Breast epithelium (tissue), 4 donors: ENCODE results near the gene NEDD4. TPM values are rescaled to one million over a fixed set of nuclear protein-coding genes. Genes with fewer than 3 reads are reported as not detected.

Experiments
- DNase-seq, 2 donors: peaks; one replicate each; pipeline ENCODE4 v3.0.0-alpha.2; 2019; ENCODE audit warnings: low spot score in 2 of 2
- H3K27ac ChIP-seq, 2 donors: fragments of 200-600 bp; sonication (generic) in 1 of 2; one replicate each; pipeline ENCODE4 v1.5.1; 2016 to 2019; ENCODE audit warnings: mild to moderate bottlenecking in 1 of 2
- H3K27me3 ChIP-seq, 2 donors: fragments of 200-600 bp; sonication (generic) in 1 of 2; one replicate each; pipeline versions ENCODE4 v1.5.1 to v1.6.0; 2017 to 2019; ENCODE audit warnings: control low read depth in 1 of 2, mild to moderate bottlenecking in 1 of 2
- H3K36me3 ChIP-seq: fragments of 200-600 bp; one replicate; pipeline ENCODE4 v1.5.1; 2019
- H3K4me1 ChIP-seq, 2 donors: fragments of 200-600 bp; sonication (generic); one replicate each; pipeline ENCODE4 v1.5.1; 2016 to 2019; ENCODE audit warnings: control low read depth in 1 of 2
- H3K4me3 ChIP-seq, 3 donors: fragments of 200-600 bp; sonication (generic); 1 replicate in 2 of 3; 2 replicates in 1 of 3; pipeline ENCODE4 v1.5.1; 2016 to 2019; ENCODE audit warnings: mild to moderate bottlenecking in 3 of 3, moderate library complexity in 2 of 3
- H3K9me3 ChIP-seq, 2 donors: fragments of 200-600 bp; sonication (generic) in 1 of 2; one replicate each; pipeline ENCODE4 v1.5.1; 2016 to 2019; ENCODE audit warnings: control low read depth in 1 of 2
- POLR2A ChIP-seq: fragments of 450-650 bp; IDR thresholded peaks from one replicate; pipeline ENCODE4 v1.6.1; 2016; ENCODE audit warnings: antibody characterized with exemption, mild to moderate bottlenecking, moderate library complexity
- POLR2AphosphoS5 ChIP-seq, 3 donors: sonication (generic); formaldehyde crosslinking; IDR thresholded peaks; one replicate each; pipeline ENCODE4 v1.6.1; 2017; ENCODE audit warnings: antibody characterized with exemption in 3 of 3
- intact Hi-C: fragments of 100-400 bp; cut with DNase I; formaldehyde crosslinking; loops from one replicate; pipeline ENCODE4 v1.15.1; 2023; ENCODE audit warnings: low total_unique reads
- total RNA-seq, 3 donors: library from RNA; depleted of rRNA; stranded (reverse); fragments of >200 nt; gene quantifications; one replicate each; pipeline ENCODE4 v1.1.0, GENCODE V29; 2016
- TF ChIP-seq, protein P1 (sequence below), 3 donors: fragments of 450-650 bp; IDR thresholded peaks; one replicate each; pipeline ENCODE4 v1.5.1; 2016 to 2017; ENCODE audit warnings: antibody characterized with exemption in 3 of 3, mild to moderate bottlenecking in 3 of 3, moderate library complexity in 3 of 3

NEDD4 gene
- total RNA-seq, 3 donors from 2014 or later = 13.0 to 19.6 (median 19.3) TPM

DNA sequence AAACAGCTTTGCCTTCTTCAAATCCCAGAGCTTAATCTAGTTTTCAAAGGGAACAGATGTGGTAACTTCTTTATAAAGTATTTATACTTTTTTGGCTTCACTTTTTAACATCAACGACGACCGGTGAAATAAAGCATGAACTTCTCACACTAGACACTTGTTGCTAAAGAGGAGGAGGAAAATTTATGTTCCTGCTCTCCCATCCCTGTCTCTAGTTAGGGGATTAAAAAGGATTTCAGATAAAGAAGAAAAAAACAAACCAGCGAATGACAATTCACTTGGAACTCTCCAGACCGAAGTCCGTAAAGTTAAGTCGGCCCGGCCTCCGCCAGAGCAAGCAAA lies 672 bp downstream of the NEDD4 start:
- intact Hi-C loops = no loop called here
- no peaks in the 10 kb centered on the region for H3K9me3 ChIP-seq
- no peak for DNase-seq
- H3K4me3 ChIP-seq = peak overlapping the region; percentile 80 to 96 (median 89)
- H3K4me1 ChIP-seq = no peaks in the 10 kb centered on the region
- no peak for TF ChIP-seq POLR2AphosphoS5 (IDR thresholded peaks at IDR 0.05)
- no peak for TF ChIP-seq POLR2A
- TF ChIP-seq, protein P1, sequence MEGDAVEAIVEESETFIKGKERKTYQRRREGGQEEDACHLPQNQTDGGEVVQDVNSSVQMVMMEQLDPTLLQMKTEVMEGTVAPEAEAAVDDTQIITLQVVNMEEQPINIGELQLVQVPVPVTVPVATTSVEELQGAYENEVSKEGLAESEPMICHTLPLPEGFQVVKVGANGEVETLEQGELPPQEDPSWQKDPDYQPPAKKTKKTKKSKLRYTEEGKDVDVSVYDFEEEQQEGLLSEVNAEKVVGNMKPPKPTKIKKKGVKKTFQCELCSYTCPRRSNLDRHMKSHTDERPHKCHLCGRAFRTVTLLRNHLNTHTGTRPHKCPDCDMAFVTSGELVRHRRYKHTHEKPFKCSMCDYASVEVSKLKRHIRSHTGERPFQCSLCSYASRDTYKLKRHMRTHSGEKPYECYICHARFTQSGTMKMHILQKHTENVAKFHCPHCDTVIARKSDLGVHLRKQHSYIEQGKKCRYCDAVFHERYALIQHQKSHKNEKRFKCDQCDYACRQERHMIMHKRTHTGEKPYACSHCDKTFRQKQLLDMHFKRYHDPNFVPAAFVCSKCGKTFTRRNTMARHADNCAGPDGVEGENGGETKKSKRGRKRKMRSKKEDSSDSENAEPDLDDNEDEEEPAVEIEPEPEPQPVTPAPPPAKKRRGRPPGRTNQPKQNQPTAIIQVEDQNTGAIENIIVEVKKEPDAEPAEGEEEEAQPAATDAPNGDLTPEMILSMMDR (IDR thresholded peaks at IDR 0.05) = no peak
- no peaks in the 10 kb centered on the region for H3K36me3 ChIP-seq
- peak overlapping the region; percentile 95 to 97 for H3K27ac ChIP-seq
- no peaks in the 10 kb centered on the region for H3K27me3 ChIP-seq

DNA sequence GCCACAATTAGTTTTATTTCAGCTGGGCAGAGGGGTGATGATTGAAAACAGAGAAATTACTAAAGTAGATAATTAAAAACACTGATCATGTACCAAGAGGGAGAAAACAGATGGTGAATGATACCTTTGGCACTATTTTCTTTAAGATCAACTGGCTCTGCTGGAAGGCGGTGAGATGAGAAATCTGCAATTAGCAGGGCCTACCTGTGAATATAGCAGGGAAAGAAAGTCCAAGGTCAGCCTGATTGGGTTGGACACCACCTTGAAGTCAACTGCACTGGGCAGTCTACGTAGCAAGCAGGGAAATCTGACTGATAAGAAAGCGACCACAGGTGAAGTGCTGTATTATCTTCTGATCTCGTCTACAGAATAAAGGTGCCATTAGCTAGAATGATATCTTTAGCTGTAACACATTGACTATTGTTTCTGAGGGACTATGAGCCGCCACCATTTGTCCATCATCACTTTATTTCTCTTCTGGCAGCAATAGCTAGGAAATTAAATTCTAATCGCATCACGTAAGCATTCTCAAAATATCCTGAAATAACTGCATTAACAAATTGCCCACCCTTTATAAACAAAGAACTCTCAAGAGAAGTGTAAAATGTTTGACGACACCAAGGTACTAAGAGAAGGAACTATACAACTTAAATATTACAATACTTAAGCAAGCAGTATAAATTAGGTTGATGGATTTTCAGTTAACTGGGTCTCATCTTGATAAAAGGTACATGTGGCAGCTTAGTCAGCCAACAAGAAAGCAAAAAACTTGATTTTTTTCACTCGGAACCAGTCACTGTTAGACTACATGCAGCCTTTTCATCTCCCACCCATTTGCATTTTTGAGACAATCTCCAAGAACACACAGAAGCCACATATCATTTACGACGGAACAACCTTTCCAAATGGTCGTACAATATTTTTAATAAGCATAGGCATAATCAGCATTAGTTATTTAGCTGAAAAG lies 1.3 kb downstream of the NEDD4 start:
- H3K9me3 ChIP-seq = no peaks in the 10 kb centered on the region
- H3K27me3 ChIP-seq = no peaks in the 10 kb centered on the region
- intact Hi-C loops = no loop called here
- no peaks in the 10 kb centered on the region for H3K36me3 ChIP-seq
- H3K27ac ChIP-seq = peak overlapping the region; percentile 95 to 97
- no peaks in the 10 kb centered on the region for H3K4me1 ChIP-seq
- no peak for DNase-seq
- H3K4me3 ChIP-seq = peak overlapping the region; percentile 80 to 96 (median 89)
- TF ChIP-seq, protein P1 (IDR thresholded peaks at IDR 0.05) = no peak
- no peak for TF ChIP-seq POLR2A
- no peak for TF ChIP-seq POLR2AphosphoS5 (IDR thresholded peaks at IDR 0.05)

DNA sequence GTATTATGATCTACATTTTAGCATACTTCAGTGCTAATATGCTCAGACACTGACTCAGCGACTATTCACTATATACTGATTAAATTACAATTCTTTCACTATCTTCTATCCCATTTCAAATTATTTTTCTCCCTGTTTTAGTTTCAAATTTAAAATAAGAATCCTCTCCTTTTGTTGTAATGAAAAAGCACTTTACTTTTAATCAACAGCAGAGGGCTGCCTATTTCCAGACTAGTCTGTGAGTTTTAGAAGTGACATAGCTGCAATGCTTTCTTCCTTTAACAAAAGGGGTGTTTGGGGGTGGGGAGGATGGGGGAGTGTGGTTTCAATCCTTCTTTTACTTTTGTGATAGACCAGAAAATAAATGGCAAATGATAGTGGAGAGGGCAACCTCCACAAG lies 2.4 kb downstream of the NEDD4 start:
- H3K4me3 ChIP-seq = no peak overlapping the region
- H3K4me1 ChIP-seq = no peaks in the 10 kb centered on the region
- TF ChIP-seq POLR2A (no peak), POLR2AphosphoS5 (IDR thresholded peaks at IDR 0.05) (no peak)
- TF ChIP-seq, protein P1 (IDR thresholded peaks at IDR 0.05) = no peak
- no peak overlapping the region for H3K27ac ChIP-seq
- DNase-seq = no peak
- no peaks in the 10 kb centered on the region for H3K36me3 ChIP-seq
- no peaks in the 10 kb centered on the region for H3K9me3 ChIP-seq
- no peaks in the 10 kb centered on the region for H3K27me3 ChIP-seq
- intact Hi-C loops = no loop called here

DNA sequence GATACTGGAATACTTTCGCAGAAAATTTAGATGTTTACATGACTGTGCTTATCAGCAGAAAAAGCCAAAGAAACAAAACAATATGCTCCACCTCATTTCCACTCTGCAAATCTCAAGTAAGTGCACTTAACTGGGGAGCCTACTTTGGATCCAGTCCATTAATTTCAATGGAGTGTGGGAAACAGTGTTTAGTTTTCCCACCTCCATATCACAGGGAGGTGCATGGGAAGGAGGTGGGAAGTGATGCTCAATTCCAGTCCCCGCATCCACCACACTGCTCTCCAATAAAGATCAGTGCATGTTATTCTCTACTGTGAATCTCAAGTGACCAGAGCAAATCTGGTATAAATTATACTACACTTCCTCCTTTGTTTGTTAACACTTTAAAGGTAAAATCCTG lies 2.9 kb downstream of the NEDD4 start:
- Histone ChIP-seq H3K36me3 (no peaks in the 10 kb centered on the region), H3K9me3 (no peaks in the 10 kb centered on the region), H3K27ac (no peak overlapping the region), H3K4me1 (no peaks in the 10 kb centered on the region), H3K4me3 (no peak overlapping the region), H3K27me3 (no peaks in the 10 kb centered on the region)
- no peak for DNase-seq
- intact Hi-C loops = no loop called here
- TF ChIP-seq POLR2AphosphoS5 (IDR thresholded peaks at IDR 0.05) (no peak), POLR2A (no peak)
- TF ChIP-seq, protein P1 (IDR thresholded peaks at IDR 0.05) = no peak

DNA sequence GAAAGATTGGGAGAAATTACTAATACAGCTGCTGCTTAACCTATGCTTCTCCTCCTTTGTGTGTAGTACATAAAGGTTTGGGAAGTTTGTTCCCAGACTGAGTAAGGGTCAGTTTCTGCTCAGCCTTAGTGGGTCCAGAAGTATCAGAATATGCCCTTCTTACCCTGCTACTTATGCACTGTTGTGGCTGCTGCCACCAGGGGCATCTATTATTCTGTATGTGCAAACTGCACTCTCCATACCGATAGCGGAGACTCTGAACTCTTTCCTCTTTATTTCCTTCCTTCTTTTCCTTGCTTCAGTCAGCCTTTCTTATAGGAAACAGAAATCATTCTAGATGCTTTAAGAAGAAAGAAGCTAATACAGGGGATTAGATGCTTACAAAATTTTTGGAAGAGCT lies 4.0 kb downstream of the NEDD4 start:
- Histone ChIP-seq H3K27ac (no peak overlapping the region), H3K27me3 (no peaks in the 10 kb centered on the region), H3K4me1 (no peaks in the 10 kb centered on the region), H3K36me3 (no peaks in the 10 kb centered on the region), H3K9me3 (no peaks in the 10 kb centered on the region), H3K4me3 (no peak overlapping the region)
- intact Hi-C loops = no loop called here
- no peak for DNase-seq
- TF ChIP-seq POLR2AphosphoS5 (IDR thresholded peaks at IDR 0.05) (no peak), POLR2A (no peak)
- TF ChIP-seq, protein P1 (IDR thresholded peaks at IDR 0.05) = no peak
